NCI-H460 (cell line): Measurements from ENCODE around the gene UBE2N. TPM values are rescaled to one million over a fixed set of nuclear protein-coding genes. Genes with fewer than 3 reads are reported as not detected.
"Not testable (repeated sequence)": the region's sequence is repeated elsewhere in the genome, so short reads cannot be mapped to it uniquely, and the experiment has no call there.

Source experiments
- DNase-seq: peaks from one replicate; pipeline ENCODE4 v3.0.0-alpha.2; 2016; ENCODE audit warnings: low read depth; ENCODE audit errors: extremely low read depth
- total RNA-seq: library from RNA; depleted of rRNA; stranded (reverse); fragments of >200 nt; shearing (Covaris generic); gene quantifications from 2 replicates; pipeline ENCODE4 v1.2.3, GENCODE V29; 2014

Gene UBE2N
- total RNA-seq, 1 experiment from 2014 or later, result 157 TPM

DNA sequence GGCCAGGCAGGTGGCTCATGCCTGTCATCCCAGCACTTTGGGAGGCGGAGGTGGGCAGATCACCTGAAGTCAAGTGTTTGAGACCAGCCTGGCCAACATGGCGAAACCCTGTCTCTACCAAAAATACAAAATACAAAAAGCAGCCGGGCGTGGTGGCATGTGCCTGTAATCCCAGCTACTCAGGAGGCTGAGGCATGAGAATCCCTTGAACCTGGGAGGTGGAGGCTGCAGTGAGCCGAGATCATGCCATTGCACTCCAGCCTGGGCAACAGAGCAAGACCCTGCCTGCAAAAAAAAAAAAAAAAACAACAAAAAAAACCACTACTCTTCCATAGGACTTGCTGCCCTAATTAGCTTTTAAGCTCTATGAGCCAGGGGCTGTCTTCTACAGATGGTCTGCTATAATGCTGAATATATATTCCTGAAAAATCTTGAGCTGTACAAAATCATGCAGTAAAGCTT, 59.7 kb downstream of the UBE2N start:
- DNase-seq, result not testable (repeated sequence)

DNA sequence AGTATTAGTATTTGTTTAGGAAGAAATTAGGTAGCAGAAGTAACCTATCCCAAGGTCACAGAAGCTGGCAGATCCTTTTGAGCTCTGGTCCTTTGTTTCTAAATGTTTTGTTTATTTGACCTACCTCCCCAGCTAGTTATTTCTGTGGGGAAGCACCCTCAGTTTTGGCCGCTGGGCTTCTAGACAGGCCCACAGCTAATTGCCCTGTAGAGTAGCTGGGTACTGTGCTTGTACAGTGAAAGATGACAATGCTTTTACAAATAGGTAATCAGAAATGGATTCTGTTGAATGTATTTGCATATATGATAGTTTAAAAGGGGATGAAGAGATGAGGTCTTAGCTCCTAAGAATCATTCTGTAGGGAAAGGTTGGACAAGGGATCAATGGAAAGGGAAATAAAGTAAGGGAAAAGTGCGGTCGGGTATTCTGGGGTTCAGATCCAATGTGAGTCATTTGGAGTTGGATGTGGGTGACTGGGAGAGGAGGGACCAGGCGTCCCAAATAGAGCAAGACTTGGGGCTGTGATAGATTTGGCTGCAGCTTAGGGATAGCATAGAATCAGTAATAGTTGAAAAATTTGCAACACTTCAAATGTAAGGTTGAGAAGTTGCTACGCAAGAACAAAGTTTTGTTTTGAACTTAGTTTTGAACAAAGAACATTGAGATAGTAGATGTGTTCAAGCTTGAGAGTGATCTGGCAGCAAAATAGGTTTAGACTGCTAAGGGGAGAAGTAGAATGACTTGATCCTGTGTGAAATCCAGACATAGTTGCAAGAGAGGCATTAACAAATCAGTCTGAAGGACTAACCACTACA, 60.4 kb downstream of the UBE2N start:
- no peak for DNase-seq

DNA sequence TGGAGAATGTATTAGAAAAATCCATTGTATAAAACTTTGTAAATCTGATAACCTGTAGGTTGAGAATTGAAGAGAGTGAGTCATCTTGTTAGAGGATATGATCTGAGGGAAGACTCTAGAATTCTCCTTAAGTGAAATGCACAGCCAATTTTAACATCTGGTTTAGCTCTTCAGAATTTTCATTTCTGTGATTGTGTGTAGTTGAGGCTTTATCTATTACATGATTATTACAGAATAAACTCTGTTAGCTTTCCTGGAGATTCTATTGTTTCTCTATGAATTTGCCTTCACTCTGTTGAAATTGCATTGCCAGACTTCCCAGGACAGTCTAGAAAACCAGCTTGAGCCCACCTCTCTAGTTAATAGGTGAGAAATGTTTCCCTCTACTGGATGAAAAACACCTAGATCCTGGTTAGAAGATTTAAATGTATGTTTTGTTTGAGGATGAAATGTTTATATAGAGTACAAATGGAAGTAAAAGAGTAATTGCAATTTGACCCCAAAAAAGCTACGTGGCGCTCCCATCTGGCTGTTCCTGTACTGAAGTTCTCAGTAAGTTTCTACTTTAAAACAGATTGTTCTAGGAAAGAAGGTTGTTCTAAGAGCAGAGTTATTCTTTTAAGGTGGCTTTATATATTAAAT, 61.1 kb downstream of the UBE2N start:
- no peak for DNase-seq

DNA sequence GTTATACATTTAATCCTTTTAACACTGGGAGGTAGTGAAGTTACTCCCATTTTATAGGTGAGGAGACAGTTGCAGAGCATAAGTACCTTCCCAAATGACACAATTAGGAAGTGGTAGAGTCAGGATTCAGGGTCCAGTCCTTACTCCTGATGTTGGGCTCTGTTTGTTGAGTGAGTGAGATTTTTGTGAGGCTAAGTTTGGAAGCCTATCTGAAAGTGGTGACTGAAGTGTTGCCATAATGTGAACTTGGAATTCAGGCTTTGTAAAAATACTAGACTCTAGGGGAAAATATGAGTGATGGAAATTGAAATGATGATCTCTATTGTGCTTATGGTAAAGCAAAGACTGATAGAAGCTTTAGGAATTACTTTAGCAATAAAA, 61.8 kb downstream of the UBE2N start:
- DNase-seq, result no peak

DNA sequence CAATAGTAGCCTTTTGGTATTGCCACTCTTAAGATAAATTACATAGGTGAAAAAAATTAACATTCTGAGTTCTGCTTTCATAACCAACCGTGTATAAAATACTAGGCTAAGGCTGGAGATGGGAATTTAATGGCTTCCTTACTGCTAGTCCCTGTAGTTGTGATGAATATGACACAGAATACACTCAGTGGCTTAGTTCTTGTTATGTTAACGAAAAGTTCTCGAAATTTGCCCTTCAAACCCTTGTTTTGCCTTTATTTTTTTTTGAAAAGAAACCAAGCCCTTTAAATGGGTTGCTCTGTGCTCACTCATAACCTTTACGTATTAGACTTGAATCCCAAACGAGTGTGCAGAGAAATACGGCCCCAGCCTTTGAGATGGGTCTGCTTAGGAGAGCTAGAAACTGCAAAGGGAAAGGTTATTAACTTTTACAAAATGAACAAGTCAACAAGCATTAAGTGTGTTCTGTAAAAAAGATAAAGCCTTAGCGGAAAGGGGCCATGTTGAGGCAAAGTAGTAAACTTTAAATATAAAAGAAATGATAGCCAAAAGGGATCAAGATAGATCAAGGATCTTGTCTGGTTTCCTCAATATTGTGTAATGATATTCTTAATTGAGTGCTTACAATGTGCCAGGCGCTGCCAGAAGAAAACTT, 62.3 kb downstream of the UBE2N start:
- DNase-seq, result no peak

DNA sequence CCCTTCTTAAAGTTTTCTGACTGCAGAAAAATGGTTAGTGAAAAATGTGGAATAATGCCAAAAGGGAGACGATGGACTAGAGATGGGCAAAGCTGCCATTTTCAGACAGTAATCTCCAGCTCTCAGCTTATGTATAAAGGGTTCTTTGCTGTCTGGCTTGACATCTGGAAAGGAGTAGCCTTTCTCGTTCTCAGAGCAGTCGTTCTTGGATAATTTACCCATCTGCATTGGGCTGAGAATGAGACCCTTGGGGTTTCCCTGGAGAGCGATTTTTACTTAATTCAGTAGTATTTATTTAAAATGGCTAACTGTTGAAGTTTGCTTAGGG, 62.8 kb downstream of the UBE2N start:
- no peak for DNase-seq

DNA sequence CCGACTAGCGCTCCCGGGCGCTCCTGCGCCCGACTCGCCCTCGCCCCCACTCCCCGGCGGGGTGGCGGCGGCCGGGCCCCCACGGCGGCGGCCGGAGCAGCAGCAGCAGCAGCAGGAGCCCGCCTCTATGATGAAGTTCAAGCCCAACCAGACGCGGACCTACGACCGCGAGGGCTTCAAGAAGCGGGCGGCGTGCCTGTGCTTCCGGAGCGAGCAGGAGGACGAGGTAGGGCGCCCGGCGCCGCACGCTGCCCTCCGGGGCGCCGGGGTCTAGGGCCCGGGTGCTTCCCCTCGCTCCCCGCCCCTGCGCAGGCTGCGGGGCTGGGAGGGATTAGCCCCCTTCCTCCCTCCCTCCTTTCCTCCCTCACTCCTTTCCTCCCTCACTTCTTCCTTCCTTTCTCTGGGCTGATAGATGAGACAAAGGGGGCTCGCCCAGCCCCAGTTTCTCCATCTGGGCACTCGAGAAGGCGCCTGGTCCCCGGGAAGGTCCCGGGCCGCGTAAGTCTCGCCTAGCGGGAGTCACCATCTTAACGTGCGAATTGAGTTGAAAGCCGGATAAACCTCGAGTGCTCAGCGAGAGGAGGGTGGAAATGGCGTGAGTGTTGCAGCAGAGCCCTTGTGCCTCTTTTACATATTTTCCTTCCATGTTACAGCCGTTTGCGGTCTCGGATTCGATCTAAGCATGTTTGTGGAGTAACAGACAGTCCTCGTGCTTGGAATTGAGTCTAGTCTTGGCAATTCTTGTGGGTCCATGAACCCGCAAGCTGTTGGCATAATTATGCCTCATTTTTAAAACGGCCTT, 63.4 kb downstream of the UBE2N start:
- DNase-seq, result peak; percentile 37

DNA sequence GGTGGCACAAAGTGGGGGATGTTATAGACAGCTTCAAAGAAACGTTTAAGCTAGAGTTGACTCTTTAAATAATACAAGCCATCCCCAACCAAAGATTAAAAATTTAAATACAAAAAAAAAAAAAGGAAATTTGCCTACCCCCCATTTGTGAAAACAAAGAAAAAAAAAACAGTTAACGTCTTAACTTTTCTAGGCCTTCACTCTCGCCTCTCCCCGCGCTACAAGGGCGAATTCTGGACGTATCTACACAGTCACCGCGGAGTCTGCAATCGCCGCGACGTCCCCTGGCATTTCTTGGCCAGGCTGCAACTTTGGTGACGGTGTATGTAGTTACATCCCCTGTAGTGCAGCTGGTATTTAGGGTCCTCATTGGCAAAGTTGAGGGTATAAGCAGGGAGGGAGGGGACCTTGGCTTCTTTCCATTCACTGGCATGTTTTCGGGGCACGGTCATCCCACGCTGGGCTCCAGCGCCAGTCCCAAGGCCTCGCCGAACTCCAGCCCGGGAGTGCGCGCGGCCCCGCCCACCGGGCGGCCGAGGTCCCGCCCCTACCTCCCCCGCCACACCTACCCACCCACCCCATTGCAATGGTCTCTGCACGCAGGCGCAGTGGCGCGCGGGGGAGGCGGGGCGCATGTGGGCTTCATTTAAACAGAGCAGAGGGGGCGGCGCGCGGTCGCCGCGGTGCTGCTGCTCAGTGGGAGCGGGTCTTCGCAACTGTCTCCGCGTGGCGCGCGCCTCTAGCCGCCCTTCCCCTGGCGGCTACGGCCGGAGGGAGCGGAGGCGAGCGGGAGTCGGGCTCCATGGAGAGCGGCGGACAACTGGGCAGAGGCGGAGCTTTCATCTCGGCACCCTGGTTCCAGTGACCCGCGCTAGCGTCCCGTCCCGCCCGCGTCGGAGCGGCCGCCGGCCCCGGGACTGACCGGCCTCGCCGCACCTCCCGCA, 64.2 kb downstream of the UBE2N start, which contains the start of gene NUDT4:
Gene NUDT4, plus strand, starts transcription at position 674 of the 944 bp plus-strand sequence. CDS start 398 bp downstream, outside the sequence.
- peak; percentile 93 for DNase-seq

DNA sequence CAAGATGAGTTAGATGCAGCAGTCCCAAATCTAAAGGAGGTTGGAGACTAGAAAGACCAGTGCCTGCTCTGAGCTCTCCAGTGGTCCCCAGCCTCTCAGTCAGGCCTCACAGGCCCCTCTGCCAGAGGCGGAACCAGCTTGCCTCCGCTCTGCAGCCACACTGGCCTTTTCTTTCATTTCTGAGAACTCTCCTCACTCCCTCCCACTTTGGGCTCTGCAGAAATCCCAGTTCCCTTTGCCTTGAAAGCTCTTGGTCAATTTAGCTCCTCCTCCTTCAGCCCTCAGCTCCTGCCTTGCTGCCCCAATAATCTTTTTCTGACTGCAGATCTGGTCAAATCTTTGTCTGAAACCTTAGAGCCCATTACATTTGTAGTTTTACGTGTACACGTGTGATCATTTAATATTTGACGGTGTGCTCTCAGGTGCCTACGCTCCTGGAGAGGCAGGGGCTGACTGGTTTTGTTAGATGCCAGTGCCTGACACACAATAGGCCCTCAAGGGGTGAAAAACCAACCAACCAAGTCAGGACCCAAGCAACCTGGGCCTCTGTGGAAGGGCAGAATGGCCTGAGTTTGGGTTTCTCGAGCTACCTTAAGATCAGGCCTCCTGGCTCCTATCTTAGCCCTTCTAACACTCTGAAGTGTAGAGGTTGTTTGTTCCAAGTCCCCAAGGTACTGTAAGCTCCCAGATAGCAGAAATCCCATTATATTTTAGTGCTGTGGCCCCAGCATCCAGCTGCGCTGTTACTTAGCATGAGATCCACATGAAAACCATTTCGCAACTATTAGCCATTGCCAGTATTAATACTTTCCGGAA, 65.1 kb downstream of the UBE2N start:
- no peak for DNase-seq

DNA sequence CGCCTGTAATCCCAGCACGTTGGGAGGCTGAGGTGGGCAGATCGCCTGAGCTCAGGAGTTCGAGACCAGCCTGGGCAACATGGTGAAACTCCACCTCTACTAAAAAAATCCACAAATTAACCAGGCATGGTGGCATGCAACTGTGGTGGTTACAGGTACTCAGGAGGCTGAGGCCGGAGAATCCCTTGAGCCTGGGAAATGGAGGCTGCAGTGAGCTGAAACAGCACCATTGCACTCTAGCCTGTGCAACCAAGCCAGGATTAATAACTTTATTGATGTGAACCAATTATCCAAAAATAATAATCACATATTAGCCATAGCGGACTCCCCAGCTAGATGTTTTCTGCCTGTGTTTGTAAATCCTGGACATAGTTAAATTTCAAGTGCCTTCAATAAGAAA, 65.8 kb downstream of the UBE2N start:
- DNase-seq, result no peak

DNA sequence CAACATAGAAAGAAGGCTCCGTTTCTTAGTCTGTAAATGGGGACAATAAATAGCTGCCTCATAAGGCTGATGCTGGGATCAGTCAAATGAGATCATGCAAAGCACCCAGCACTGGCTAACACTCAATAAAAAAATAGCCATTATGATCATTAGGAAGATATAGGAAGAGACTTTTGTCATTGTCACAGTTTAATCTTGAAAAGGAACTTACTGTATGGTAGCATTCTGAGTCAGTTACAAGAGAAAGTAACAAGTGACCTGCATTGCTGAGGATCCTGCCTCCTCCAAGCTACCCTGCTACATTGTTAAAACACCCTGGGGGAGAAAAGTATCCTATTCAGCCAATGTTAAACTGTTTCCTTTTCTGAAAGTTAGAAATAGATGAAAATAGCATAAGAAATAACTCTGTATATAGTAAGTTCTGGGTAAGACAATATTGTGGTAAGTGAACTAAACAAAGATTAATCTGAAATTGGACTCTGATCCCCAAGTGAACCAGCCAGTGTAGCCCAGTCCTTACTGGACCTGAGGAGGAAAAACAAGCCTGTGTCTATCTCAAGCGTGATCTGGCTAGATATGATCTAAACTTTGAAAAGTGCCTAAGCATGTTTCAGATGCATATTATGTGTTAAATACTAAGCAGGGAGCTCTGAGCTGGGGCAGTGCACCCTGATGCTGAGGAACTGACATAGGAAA, 67.6 kb downstream of the UBE2N start:
- DNase-seq, result no peak

DNA sequence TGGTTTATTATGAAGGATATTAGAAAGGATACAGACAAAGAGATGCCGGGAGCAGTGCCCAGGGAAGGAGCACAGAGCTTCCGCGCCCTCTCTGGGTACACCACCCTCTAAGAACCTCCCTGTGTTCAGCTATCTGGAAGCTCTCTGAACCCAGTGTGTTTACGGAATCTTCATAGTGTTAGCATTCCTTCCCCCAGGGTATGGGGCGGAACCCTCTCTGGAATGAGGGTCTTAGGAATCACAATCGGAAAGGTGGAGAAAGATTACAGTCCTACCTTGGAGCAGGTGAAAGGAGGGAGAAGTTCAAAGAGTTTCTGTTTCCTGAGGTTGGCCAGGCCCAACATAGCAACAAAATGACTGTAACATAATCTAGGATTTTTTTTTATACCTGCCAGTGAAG, 70.8 kb downstream of the UBE2N start:
- no peak for DNase-seq

DNA sequence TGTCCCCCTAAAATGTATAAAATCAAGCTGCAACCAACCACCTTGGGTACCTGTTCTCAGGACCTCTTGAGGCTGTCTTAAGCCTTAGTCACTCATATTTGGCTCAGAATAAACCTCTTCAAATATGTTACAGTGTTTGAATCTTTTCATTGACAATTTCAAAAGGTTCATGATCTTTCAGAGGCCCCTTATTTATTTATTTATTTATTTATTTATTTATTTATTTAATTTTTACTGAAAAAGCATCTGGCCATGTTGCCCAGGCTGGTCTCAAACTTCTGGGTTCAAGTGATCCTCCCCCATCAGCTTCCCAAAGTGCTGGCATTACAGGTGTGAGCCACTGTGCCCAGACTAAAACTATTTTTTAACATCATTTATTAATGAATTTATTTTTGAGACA, 72.2 kb downstream of the UBE2N start:
- DNase-seq, result no peak

DNA sequence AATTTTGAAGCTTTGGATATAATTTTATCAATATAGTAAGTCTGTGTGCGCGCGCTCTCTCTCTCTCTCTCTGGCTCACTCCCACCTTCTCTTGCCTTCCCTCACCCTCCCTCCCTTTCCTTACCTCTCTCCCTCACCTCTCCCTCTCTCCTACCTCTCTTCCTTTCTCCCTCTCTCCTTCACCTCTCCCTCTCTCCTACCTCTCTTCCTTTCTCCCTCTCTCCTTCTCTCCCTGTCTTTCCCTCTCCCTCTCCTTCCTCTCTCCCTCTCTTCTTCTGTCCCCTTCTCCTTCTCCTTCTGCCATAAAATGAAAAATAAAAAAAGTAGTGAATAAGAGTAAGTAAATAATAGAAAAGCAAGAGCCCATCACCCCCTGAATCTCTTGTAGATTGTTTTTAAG, 73.0 kb downstream of the UBE2N start:
- no peak for DNase-seq

DNA sequence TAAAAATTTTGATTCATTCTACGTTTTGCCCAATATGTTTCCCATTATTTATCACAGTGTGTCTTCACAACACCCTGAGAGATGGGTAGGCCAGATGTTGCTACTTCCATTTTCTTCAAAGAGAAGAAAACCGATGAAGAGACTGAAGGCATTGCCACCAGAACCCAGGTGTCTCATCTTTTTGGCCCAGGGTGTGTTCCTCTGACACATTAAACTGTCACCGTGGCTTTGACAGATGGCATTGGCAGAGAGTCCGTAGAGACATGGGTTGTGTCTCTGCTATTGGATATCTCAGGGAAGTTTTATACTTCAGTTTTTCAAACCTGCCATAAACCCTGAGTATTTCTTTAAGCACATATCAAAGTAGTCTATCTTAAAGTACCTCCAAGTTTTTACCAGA, 75.3 kb downstream of the UBE2N start:
- DNase-seq, result no peak

DNA sequence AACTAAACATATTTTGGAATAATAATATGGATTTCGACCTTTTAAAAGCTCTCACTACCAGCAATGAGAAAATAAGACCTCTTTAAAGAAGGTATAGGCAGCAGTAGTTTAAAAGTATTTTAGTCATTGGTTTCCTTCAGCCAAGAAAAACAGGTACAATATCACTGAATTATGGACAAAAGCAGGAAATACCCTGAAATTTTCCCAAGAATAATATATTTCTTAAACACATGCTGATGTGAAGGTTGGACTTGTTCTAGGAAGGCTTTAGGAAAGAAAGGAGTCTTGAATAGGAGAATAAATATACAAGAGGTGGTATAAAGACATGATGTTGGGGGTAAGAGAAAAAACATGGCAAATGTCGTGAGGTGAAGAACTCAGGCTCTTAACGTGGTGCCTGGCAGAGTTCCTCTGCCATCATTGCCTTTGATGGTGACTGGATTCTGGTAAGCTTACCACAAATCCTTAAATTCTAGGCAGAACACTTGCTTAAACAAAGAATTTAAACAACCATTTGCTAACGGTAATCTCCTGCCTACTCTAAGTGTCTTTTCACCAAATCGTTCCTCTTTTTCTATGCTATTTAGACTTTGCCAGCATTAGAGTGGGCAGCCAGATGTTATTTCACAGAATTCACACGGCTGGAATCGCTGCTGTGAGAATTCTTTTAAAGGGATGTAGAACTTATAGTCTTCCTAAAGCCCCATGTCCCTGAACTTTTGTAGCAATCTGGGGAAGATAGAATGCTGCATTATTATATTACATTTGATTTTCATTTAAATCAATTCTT, 75.9 kb downstream of the UBE2N start:
- DNase-seq, result no peak

DNA sequence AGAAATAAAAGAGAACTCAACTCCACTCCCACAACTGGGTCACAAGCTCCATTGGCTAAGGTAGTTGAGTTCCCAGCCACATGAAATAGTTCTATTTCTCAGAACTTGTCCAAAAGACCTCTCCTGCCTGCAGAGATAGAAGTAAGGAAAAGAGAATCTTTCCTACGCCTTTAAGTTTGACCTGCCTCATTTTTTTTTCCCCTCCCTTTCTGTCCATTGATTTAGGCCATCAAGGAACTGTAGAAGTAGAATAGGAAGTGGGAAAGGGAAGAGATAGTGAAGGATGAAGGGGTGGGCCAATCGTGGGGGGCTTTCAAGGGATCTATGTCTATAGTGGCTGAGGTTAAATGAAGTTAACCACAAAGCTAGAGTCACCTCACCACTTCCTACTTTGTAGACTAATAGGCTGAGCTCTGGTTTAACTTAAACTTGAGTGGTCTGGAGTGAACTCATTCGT, 77.9 kb downstream of the UBE2N start:
- no peak for DNase-seq
